GM18870 (cell line): ENCODE results near the gene CT45A9.
"Not testable (repeated sequence)": the region's sequence is repeated elsewhere in the genome, so short reads cannot be mapped to it uniquely, and the experiment has no call there.

ENCODE experiments used
- ATAC-seq: cut with Tn5 transposase; IDR thresholded peaks from one replicate; pipeline ENCODE4 v1.9.1; 2021; ENCODE audit warnings: moderate library complexity; ENCODE audit not compliant: unreplicated experiment

The CT45A9 gene, protein sequence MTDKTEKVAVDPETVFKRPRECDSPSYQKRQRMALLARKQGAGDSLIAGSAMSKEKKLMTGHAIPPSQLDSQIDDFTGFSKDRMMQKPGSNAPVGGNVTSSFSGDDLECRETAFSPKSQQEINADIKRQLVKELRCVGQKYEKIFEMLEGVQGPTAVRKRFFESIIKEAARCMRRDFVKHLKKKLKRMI

DNA sequence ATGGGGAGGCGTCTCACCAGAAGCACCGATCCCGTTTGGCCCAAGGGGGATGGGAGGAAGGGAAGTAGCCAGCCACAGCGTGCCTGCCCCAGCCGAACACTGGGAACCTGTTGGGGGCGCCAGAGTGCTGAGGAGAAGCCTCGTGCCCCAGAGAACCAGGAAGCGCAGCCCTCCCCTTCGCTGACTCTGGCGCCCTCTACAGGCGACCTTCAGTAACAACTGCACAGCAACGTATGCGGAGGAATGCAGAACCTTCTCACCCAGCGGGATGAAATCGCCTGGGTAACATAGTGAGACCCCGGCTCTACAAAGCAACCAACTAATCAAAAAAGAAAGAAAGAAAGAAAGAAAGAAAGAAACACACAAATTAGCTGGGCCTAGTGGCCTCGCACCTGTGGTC lies at the start of gene CT45A9:
Gene CT45A9 (minus strand): TSS at position 101 of the 400 bp plus-strand sequence. CDS start 3,751 bp downstream, outside the sequence.
- not testable (repeated sequence) for ATAC-seq

DNA sequence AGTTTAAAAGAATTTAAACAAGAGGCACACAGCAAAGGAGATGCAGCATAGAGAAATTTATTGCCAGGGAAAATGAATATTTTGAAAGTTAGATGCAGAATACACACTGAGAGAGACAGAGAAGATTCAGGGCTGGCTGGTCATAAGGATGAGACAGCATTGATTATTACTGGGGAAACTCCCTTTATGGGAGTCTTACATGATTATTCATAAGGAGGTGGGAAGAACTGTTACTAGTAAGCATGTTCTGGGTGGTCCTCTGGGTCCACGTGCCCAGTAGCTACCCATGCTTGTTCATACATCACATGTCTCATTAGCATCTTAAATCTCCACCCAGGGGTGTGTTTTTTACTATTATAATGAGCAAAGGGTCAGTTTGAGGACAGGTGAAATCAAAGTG lies 48.9 kb upstream of the CT45A9 start:
- not testable (repeated sequence) for ATAC-seq

- ATAC-seq: no peak
These were observed 42.8 kb upstream of the CT45A9 start for GRCh38 chrX:135914404-135914803.

DNA sequence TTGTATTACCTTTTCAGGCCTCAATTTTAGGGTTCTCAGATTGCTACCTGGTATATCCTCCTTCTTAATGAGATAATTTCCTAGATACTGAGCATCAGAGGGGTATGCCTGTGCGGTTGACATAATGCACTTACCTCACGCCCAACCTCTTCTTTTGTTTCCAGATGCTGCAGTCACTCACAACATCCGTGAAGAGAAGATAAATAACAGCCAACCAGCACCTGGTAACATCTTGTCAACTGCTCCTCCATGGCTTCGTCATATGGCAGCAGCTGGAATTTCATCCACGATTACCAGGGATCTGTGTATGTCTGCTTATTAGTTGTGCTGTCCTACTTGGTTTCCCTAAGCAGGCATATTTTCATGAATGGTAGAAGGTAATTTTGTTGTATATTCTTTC lies 38.6 kb upstream of the CT45A9 start:
- ATAC-seq: no peak

DNA sequence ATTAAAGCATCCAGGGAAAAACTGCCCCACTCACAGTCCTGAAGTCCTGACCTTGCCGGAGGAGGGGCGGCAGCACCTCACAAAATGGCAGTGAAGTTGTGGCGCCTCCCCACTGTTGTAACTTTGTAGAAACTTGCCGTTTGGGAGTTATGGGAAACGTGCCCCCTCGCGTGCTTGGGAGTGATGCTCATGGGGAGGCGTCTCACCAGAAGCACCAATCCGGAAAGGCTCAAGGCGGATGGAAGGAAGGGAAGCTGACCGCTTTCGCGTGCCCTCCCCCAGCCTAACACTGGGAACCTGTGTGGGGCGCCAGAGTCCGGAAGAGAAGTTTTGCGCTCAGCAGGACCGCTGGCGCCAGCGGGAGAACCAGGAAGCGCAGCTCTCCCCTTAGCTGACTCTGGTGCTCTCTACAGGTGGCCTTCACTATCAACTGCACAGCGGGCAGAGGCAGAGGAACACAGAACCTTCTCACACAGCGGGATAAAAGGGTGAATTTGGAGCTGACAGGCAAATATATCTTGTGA lies 21.7 kb upstream of the CT45A9 start, which contains the start of the genes CT45A10 and SAGE1:
Gene CT45A10 (minus strand): TSS at position 151 of the 524 bp plus-strand sequence. CDS start 8,100 bp downstream, outside the sequence.
Gene SAGE1 (plus strand): TSS at position 423 of the 524 bp plus-strand sequence. CDS start 2,527 bp downstream, outside the sequence.
- ATAC-seq: no peak

- no peak for ATAC-seq
These were observed 21.2 kb upstream of the CT45A9 start for GRCh38 chrX:135892781-135893180.

GRCh38 chrX:135890087-135890585 lies 18.5 kb upstream of the CT45A9 start:
- ATAC-seq: no peak

- not testable (repeated sequence) for ATAC-seq
These were observed 17.4 kb upstream of the CT45A9 start for GRCh38 chrX:135888976-135889375.

- ATAC-seq: not testable (repeated sequence)
These were observed 16.6 kb upstream of the CT45A9 start for GRCh38 chrX:135888230-135888629.

- not testable (repeated sequence) for ATAC-seq
These were observed 11.1 kb upstream of the CT45A9 start for GRCh38 chrX:135882741-135883140.

DNA sequence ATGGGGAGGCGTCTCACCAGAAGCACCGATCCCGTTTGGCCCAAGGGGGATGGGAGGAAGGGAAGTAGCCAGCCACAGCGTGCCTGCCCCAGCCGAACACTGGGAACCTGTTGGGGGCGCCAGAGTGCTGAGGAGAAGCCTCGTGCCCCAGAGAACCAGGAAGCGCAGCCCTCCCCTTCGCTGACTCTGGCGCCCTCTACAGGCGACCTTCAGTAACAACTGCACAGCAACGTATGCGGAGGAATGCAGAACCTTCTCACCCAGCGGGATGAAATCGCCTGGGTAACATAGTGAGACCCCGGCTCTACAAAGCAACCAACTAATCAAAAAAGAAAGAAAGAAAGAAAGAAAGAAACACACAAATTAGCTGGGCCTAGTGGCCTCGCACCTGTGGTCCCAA lies 17.2 kb downstream of the CT45A9 start, which contains the start of gene CT45A8:
Gene CT45A8 (minus strand): TSS at position 101 of the 400 bp plus-strand sequence. CDS start 3,755 bp downstream, outside the sequence.
- ATAC-seq: not testable (repeated sequence)

GRCh38 chrX:135837180-135837579 lies 34.4 kb downstream of the CT45A9 start, which contains the start of gene CT45A7:
Gene CT45A7 (minus strand): TSS chrX:135837280. CDS start chrX:135833533, 3,747 bp downstream.
- not testable (repeated sequence) for ATAC-seq

GRCh38 chrX:135819912-135820311 lies 51.7 kb downstream of the CT45A9 start, which contains the start of gene CT45A2:
Gene CT45A2 (minus strand): TSS chrX:135820012. CDS start chrX:135816265, 3,747 bp downstream.
- not testable (repeated sequence) for ATAC-seq
